Kidney epithelial cell (primary cell): ENCODE results near the gene ALG6. TPM values are rescaled to one million over a fixed set of nuclear protein-coding genes. Genes with fewer than 3 reads are reported as not detected.
"Not testable (repeated sequence)": the region's sequence is repeated elsewhere in the genome, so short reads cannot be mapped to it uniquely, and the experiment has no call there.

Experiments used
- DNase-seq: peaks from one replicate; pipeline ENCODE4 v3.0.0-alpha.2; 2010; ENCODE audit warnings: low read depth
- H3K27me3 ChIP-seq: 2 replicates; pipeline ENCODE4 v1.6.0; 2011; ENCODE audit warnings: low read length; ENCODE audit not compliant: control insufficient read depth, insufficient read depth
- H3K36me3 ChIP-seq: 2 replicates; pipeline ENCODE4 v1.5.1; 2011; ENCODE audit warnings: low read length; ENCODE audit not compliant: control insufficient read depth, insufficient read depth
- H3K4me3 ChIP-seq: 2 replicates; pipeline ENCODE4 v1.5.1; 2011; ENCODE audit warnings: low read depth, mild to moderate bottlenecking, control low read depth, low read length
- CTCF ChIP-seq: IDR thresholded peaks from 2 replicates; pipeline ENCODE4 v1.5.1; 2011; ENCODE audit warnings: mild to moderate bottlenecking, moderate library complexity, low read length, control low read depth, inconsistent platforms; ENCODE audit not compliant: insufficient read depth, poor library complexity, severe bottlenecking
- total RNA-seq: library from RNA; depleted of rRNA; stranded (reverse); fragments of >200 nt; gene quantifications from 2 replicates; pipeline ENCODE4 v1.2.3, GENCODE V29; 2015

The ALG6 gene
- total RNA-seq, 1 donor from 2014 or later, result 10.6 TPM

- Histone ChIP-seq H3K4me3 (no peak overlapping the region), H3K36me3 (no peaks in the 10 kb centered on the region), H3K27me3 (peaks cover 2% of the 10 kb centered on the region)
- TF ChIP-seq CTCF, result no peak
- DNase-seq, result no peak
Measured at GRCh38 chr1:63342402-63342801, 25.0 kb upstream of the ALG6 start.

- Histone ChIP-seq H3K36me3 (no peaks in the 10 kb centered on the region), H3K4me3 (no peak overlapping the region), H3K27me3 (peaks cover 2% of the 10 kb centered on the region)
- TF ChIP-seq CTCF, result no peak
- no peak for DNase-seq
Measured at GRCh38 chr1:63343922-63344321, 23.5 kb upstream of the ALG6 start.

GRCh38 chr1:63350320-63350719, 17.1 kb upstream of the ALG6 start:
- Histone ChIP-seq H3K36me3 (no peaks in the 10 kb centered on the region), H3K4me3 (no peak overlapping the region), H3K27me3 (peaks cover 3% of the 10 kb centered on the region)
- no peak for DNase-seq
- TF ChIP-seq CTCF, result no peak

GRCh38 chr1:63352736-63353135, 14.7 kb upstream of the ALG6 start:
- H3K27me3 ChIP-seq, result peaks cover 3% of the 10 kb centered on the region
- no peak overlapping the region for H3K4me3 ChIP-seq
- TF ChIP-seq CTCF, result no peak
- H3K36me3 ChIP-seq, result no peaks in the 10 kb centered on the region
- no peak for DNase-seq

GRCh38 chr1:63356234-63356633, 11.2 kb upstream of the ALG6 start:
- DNase-seq, H3K36me3 ChIP-seq, H3K27me3 ChIP-seq, H3K4me3 ChIP-seq: not testable (repeated sequence)

GRCh38 chr1:63359561-63359960, 7.9 kb upstream of the ALG6 start:
- Histone ChIP-seq H3K27me3 (no peaks in the 10 kb centered on the region), H3K36me3 (no peaks in the 10 kb centered on the region), H3K4me3 (no peak overlapping the region)
- TF ChIP-seq CTCF, result no peak
- no peak for DNase-seq

GRCh38 chr1:63362073-63362472, 5.4 kb upstream of the ALG6 start:
- no peaks in the 10 kb centered on the region for H3K36me3 ChIP-seq
- TF ChIP-seq CTCF, result no peak
- no peak overlapping the region for H3K4me3 ChIP-seq
- DNase-seq, result no peak
- H3K27me3 ChIP-seq, result no peaks in the 10 kb centered on the region
